ENCODE data around the gene POSTN.

GRCh38 chr13:37641391-37641790, 42.8 kb upstream of the POSTN start:
- TF ChIP-seq CTCF (IDR thresholded peaks at IDR 0.05) (no peak), ESRRA (IDR thresholded peaks at IDR 0.05; ENCODE audit: borderline replicate concordance, low read length) (no peak), RCOR1 (IDR thresholded peaks at IDR 0.05; ENCODE audit: low read depth, low read length) (no peak), EP300 (IDR thresholded peaks at IDR 0.05) (no peak), JUNB (IDR thresholded peaks at IDR 0.05) (no peak), RARB (CRISPR knock-in tag; IDR thresholded peaks at IDR 0.05) (no peak)
